Esophagus mucosa (tissue), 1 donor: ENCODE measurements around the gene CLDN5. TPM values are rescaled to one million over a fixed set of nuclear protein-coding genes. Genes with fewer than 3 reads are reported as not detected.
"Not testable (repeated sequence)": the region's sequence is repeated elsewhere in the genome, so short reads cannot be mapped to it uniquely, and the experiment has no call there.

ENCODE experiments used
- ATAC-seq: fragments of 200-7000 bp; cut with Tn5 transposase; one replicate; pipeline ENCODE4 v1.9.1; 2020
- total RNA-seq: library from RNA; stranded (reverse); gene quantifications from one replicate; pipeline ENCODE4 v1.2.4, GENCODE V29; 2023
- donor health status: DM: yes; HTN: yes; CAD: no.

Gene CLDN5
- total RNA-seq, 1 donor from 2014 or later: 10.4 TPM

GRCh38 chr22:19547620-19548019, 23.4 kb upstream of the CLDN5 start:
- ATAC-seq: no peak

GRCh38 chr22:19546680-19547079, 22.5 kb upstream of the CLDN5 start:
- ATAC-seq: no peak

DNA sequence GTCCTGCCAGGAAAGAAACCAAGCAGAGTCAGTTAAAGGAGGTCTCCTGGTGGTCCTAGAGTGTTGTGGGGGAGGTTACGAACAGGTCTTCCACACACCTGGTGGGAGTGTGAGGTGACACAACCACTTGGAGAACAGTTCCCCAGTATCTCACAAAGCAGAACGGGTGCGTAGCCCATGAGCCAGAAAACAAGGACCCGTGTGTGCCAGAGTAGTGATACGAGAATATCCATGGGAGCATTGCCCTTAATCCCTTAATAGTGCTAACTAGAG, 21.7 kb upstream of the CLDN5 start:
- no peak for ATAC-seq

- ATAC-seq: peak; percentile 52
Observed at GRCh38 chr22:19543970-19544708, 19.9 kb upstream of the CLDN5 start.

DNA sequence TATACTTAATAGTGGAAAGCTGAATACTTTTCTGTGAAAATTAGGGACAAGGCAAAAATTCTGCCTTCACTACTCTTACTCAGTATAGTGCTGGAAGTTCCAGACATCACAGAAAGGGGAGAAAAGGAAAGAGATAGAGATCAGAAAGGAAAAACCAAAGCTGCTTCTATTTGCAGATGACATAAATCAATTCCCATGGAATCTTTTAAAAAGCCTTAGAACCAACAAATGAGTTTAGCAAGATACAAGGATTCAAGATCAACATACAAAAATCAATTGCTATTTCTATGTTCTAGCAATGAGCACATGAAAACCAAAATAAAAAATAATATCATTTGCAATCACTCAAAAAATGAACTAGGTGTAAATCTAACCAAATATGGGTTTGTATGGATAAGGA, 16.2 kb upstream of the CLDN5 start:
- no peak for ATAC-seq

DNA sequence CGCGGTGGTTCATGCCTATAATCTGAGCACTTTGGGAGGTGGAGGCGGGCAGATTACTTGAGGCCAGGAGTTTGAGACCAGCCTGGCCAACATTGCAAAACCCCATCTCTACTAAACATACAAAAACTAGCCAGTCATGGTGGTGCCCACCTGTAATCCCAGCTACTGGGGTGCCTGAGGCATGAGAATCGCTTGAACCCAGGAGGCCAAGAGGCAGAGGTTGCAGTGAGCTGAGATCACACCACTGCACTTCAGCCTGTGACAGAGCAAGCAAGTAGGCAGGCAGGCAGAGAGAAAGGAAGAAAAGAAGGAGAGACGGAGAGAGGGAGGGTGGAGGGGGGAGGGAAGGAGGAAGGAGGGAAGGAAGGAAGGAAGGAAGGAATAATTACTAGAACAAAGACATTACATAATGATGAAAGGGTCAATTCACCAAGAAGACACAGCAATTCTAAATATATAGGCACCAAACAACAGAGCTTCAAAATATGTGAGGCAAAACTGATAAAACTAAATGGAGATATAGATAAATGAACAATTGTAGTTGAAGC, 13.8 kb upstream of the CLDN5 start:
- no peak for ATAC-seq

DNA sequence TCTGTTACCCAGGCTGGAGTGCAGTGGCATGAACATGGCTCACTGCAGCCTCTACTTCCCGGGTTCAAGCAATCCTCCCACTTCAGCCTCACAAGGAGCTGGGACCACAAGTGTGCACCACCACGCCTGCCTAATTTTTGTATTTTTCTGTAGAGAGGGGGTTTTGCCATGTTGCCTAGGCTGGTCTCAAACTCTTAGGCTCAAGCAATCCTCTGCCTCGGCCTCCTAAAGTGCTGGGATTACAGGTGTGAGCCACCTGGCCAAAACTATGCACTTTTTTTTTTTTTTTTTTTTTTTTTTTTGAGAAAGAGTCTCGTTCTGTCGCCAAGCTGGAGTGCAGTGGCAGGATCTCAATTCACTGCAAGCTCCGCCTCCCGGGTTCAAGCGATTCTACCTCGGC, 12.4 kb upstream of the CLDN5 start:
- ATAC-seq: no peak

GRCh38 chr22:19535001-19535400, 10.8 kb upstream of the CLDN5 start:
- no peak for ATAC-seq

DNA sequence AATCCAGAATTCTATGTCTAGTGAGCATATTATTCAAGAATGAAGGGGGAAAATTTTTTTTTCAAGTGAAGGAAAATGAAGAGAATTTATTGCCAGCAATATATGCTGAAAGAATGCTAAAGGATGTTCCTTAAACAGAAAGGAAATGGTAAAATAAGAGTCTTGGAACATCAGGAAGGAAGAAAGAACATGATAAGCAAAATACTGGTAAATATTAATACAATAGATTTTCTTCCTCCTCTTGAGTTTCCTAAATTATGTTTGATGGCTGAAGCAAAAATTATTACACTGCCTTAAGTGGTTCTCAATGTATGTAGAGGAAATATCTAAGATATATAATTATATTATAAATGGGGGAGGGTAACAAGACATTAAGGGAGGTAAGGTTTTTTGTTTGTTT, 9.6 kb upstream of the CLDN5 start:
- ATAC-seq: no peak

DNA sequence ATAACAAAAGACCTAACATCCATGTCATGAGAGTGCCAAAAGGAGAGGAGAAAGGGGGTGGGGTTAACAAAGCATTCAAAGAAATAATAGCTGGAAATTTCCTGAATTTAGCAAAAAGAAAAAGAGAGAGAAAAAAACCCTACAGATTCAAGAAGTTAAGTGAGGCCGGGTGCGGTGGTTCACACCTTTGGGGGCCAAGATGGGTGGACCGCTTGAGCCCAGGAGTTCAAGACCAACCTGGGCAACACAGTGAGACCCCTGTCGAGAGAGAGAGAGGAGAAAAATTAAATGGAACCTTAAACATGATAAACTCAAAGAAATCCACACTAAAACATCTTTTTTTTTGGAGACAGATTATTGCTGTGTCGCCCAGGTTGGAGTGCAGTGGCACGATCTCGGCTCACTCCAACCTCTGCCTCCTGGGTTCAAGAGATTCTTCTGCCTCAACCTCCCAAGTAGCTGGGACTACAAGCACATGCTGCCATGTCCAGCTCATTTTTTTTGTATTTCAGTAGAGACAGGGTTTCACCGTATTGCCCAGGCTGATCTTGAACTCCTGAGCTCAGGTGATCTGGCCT, 8.9 kb upstream of the CLDN5 start:
- ATAC-seq: no peak

DNA sequence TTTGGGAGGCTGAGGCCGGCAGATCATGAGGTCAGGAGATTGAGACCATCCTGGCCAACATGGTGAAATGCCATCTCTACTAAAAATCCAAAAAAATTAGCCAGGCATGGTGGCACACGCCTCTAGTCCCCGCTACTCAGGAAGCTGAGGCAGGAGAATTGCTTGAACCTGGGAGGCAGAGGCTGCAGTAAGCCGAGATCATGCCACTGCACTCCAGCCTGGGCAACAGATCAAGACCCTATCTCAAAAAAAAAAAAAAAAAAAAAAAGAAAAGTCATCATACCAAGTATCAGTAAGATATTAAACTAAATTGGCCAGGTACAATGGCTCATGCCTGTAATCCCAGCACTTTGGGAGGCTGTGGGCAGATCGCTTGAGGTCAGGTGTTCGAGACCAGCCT, 7.1 kb upstream of the CLDN5 start:
- ATAC-seq: not testable (repeated sequence)

DNA sequence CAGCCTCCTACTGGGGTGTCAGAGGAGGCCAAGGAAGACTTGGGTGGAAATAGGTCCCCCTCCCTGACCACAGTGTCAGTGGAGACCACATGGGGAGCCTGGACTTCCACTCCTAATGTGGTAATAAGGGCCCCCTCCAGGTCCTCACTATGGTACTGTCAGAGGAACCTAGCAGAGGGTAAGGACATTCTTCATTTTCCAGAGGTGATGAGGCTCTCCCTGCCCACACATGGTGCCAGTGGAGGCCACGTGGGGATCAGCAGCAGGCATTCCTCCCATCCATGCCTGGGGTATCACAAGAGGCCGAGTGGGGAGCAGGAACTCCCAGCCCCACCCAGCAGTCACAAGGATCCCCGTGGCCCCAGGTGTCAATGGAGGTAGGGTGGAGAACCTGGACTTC, 6.5 kb upstream of the CLDN5 start:
- no peak for ATAC-seq

GRCh38 chr22:19529811-19530210, 5.6 kb upstream of the CLDN5 start:
- ATAC-seq: no peak

- no peak for ATAC-seq
Observed at GRCh38 chr22:19527861-19528417, 3.7 kb upstream of the CLDN5 start.

DNA sequence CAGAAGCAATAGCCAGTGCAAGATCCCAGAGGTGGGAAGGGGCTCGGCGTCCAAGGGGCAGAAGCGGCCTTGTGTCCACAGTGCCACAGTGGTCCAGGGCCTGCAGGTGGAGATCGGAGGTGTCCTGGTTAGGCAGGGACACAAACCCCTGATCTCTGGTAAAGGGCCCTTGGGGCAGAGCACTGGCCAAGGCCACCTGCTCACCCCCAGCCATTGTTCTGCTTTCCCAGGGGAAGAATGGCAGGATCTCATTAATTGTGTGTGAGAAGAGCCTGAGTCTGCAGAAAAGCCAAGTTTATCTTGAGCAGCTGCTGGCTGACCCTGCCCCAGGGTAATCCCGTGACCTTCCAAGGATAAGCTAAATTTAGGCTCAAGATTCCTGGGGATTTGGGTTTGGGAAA, 3.1 kb upstream of the CLDN5 start:
- no peak for ATAC-seq

DNA sequence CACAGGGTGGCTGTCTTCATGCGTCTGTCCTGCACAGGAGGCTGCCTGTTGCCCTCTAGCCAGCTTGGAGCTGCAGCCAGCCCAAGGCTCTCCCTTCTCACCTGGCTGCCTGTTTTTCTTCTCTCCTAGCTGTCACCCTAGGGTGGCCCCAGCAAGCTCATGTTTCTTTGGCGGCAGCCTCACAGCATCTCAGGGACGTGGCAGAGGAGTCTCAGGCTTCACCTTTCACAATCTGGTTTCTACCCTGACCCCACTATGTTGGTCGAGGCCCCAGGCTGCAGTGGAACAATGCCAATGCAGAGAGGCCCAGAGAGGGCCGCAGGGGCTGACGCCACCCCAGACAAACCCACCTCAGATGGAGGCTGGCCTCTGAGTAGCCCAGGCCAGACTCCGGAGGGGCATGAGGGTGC, 2.5 kb upstream of the CLDN5 start:
- ATAC-seq: no peak

DNA sequence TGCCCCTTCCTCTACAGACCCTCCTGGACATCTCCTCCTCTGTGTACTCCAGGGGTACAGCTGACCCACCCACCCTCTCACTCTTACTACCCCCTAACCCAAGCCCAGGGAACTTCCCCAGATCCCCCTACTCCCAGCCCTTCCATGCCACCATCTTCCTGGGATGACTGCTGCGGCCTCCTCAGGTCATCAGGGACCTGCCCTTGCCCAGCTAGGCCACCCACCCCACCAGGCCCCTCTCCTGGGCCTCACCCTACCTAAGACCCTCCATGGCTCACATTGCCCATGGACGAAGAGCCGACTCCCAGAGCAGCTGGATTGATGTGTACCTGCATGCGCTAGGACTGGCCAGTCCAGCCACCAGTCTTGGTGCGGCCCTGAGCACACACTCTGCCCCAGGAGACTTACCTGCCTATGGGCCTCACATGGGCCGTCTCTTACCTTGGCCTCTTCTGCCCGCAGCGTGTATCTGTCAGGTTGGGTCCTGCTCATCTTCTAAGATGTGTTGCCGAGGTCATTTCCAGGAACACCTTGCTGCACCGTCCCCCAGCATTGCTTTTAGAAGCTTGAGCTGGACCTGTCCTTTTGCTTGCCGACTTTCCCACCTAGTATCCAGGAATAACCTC, 2.0 kb upstream of the CLDN5 start:
- ATAC-seq: no peak

DNA sequence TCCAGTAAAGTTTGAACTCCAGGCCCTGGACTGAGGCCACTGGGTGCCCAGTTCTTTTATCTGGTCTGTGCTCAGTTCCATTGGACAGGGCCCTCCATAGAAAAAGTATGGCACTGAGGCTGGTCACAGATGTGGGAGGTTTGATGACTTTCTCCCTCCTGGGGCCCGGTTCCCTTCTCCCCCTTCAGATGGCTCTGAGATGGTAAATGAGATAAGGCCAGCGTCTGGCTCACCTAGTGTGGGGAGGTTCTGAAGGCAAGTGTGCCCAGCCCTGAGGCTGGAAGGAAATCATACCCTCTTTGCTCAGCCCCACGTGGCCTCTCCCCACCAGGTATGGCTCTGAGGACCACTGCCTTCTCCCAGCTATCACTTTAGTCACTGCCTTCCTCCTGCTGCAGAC, 1.5 kb upstream of the CLDN5 start:
- ATAC-seq: no peak

GRCh38 chr22:19525116-19525660, 978 bp upstream of the CLDN5 start:
- ATAC-seq: no peak

- ATAC-seq: peak; percentile 51
Observed at GRCh38 chr22:19523240-19524169, 705 bp downstream of the CLDN5 start.

DNA sequence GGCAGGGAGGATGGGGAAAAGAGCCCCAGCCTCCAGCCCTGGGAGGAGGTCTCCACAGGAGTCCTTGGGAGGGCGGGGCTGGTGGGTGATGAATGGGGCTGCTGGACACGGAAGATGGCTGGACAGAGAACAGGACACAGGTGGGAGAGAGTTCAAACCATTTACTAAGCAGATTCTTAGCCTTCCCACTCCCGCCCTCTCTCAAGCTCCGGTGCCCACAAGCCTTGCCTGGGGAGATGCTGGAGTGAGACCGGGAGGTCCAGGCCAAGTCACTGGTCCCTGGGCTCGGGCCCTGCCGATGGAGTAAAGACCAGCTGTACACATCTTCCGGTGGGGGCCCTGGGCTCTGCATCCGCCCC, 1.4 kb downstream of the CLDN5 start:
- ATAC-seq: no peak

DNA sequence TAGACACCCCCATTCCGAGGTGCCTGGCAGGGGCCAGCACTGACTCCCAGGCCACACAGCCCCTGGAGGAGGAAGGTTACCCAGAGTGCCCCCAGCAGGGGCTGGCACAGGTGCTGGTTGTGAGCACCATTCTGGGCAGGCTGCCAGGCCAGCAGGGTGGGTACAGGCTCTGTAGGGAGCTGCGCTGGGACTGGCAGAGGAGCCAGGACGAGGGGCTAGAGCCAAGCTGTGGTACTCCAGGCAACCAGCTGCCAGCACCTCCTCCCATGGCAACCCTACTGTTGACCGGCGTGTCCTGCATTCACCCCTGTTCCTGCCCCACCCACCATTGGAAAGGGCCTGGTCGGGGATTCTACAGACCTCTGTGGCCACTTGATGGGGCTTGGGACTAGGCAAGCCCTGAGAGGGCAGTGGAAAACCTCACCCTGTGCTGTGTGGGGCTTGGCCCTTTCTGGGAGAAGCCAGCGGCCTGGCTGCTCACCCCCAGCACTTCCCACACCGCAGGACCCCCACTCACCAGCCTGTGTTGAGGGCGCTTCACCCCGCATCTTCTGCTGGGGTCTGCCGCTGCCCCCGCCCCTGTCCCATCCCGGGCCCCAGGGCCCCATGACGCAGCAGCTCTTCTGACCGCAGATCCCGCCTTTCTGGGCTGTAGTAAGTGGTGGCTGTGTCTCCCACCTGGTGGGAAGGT, 1.9 kb downstream of the CLDN5 start:
- no peak for ATAC-seq
